OCI-LY7 (cell line): ENCODE results near the gene RXRA.

Source experiments
- EZH2phosphoT487 ChIP-seq: fragments of 200-600 bp; sonication (generic); IDR thresholded peaks from 2 replicates; pipeline ENCODE4 v1.6.1; 2018; ENCODE audit warnings: low read depth, borderline replicate concordance, mild to moderate bottlenecking, mixed run types, antibody characterized with exemption, low read length, moderate library complexity, mixed read lengths
- TF ChIP-seq, protein P1 (sequence below): fragments of 200-600 bp; sonication (generic); conservative IDR thresholded peaks from 2 replicates; pipeline ENCODE4 v1.5.1; 2014; ENCODE audit warnings: mild to moderate bottlenecking, antibody characterized with exemption, low read length, moderate library complexity, mixed read lengths

DNA sequence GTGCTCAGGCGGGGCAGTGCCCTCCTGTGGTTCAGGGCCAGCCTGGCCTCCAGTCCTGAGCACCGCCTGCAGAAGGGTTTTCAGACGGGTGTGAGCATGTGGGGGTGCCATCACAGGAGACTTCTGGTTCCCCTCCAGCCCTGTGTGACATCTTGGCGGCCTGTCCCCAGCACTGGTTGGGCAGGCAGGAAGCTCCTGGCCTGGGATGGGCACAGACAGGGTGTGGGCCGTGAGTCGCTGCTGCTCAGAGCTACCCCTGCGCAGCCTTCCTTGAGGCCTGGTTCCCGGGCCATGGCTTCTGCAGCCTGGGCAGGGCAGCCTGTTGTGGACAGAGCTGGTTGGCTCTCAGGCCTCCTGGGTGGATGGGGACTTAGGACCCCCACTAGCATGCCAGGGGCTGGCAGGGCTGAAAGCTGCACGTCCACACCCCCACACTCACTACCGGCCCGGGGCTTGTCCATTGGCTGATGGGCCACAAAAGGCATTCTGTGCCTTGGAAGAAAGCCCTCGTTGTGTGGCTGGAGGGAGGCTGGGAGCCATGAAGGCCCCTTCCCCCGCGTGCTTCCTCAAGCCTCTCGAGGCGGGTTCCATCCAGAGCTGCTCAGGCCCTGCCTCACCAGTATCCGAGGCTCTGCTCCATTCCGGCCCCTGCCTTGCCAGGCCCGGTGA lies 58.7 kb downstream of the RXRA start:
- no peak for TF ChIP-seq EZH2phosphoT487
- TF ChIP-seq, protein P1, sequence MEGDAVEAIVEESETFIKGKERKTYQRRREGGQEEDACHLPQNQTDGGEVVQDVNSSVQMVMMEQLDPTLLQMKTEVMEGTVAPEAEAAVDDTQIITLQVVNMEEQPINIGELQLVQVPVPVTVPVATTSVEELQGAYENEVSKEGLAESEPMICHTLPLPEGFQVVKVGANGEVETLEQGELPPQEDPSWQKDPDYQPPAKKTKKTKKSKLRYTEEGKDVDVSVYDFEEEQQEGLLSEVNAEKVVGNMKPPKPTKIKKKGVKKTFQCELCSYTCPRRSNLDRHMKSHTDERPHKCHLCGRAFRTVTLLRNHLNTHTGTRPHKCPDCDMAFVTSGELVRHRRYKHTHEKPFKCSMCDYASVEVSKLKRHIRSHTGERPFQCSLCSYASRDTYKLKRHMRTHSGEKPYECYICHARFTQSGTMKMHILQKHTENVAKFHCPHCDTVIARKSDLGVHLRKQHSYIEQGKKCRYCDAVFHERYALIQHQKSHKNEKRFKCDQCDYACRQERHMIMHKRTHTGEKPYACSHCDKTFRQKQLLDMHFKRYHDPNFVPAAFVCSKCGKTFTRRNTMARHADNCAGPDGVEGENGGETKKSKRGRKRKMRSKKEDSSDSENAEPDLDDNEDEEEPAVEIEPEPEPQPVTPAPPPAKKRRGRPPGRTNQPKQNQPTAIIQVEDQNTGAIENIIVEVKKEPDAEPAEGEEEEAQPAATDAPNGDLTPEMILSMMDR, result no peak
